SJSA1 (cell line): Measurements from ENCODE around the gene ESYT3. TPM values are rescaled to one million over a fixed set of nuclear protein-coding genes. Genes with fewer than 3 reads are reported as not detected.
"Not testable (repeated sequence)": the region's sequence is repeated elsewhere in the genome, so short reads cannot be mapped to it uniquely, and the experiment has no call there.

Experiments
- DNase-seq, 2 experiments: peaks; one replicate each; pipeline ENCODE4 v3.0.0-alpha.2; 2015 to 2020; ENCODE audit warnings: low spot score in 2 of 2, low read depth in 1 of 2
- H3K27ac ChIP-seq: fragments of 250-450 bp; sonication (Bioruptor Pico); 2 replicates; pipeline ENCODE4 v1.5.1; 2020; ENCODE audit warnings: mild to moderate bottlenecking, moderate library complexity
- H3K27me3 ChIP-seq: fragments of 250-450 bp; sonication (Bioruptor Pico); replicated peaks from 2 replicates; pipeline ENCODE4 v1.5.1; 2020; ENCODE audit warnings: mild to moderate bottlenecking, moderate library complexity
- H3K36me3 ChIP-seq: fragments of 250-450 bp; sonication (Bioruptor Pico); 2 replicates; pipeline ENCODE4 v1.5.1; 2020; ENCODE audit warnings: mild to moderate bottlenecking
- H3K4me1 ChIP-seq: fragments of 250-450 bp; sonication (Bioruptor Pico); replicated peaks from 2 replicates; pipeline ENCODE4 v1.6.1; 2021; ENCODE audit warnings: mild to moderate bottlenecking
- H3K4me3 ChIP-seq: fragments of 250-450 bp; sonication (Bioruptor Pico); 2 replicates; pipeline ENCODE4 v1.5.1; 2020; ENCODE audit warnings: mild to moderate bottlenecking
- H3K9me3 ChIP-seq: fragments of 250-450 bp; sonication (Bioruptor Pico); replicated peaks from 2 replicates; pipeline ENCODE4 v1.5.1; 2020; ENCODE audit warnings: mild to moderate bottlenecking
- total RNA-seq: library from RNA; depleted of rRNA; stranded (reverse); fragments of >200 nt; shearing (Covaris generic); gene quantifications from 2 replicates; pipeline ENCODE4 v1.2.3, GENCODE V29; 2014

ESYT3 gene
- total RNA-seq, 1 experiment from 2014 or later, result 0.76 TPM

- peak; percentile 64 to 77 for DNase-seq
- H3K9me3 ChIP-seq, result no peaks in the 10 kb centered on the region
- H3K4me3 ChIP-seq, result no peak overlapping the region
- H3K27ac ChIP-seq, result no peak overlapping the region
- H3K36me3 ChIP-seq, result no peaks in the 10 kb centered on the region
- H3K4me1 ChIP-seq, result peaks cover 47% of the 10 kb centered on the region
- H3K27me3 ChIP-seq, result no peaks in the 10 kb centered on the region
Observed at GRCh38 chr3:138442433-138442832, 8.0 kb downstream of the ESYT3 start.

- Histone ChIP-seq H3K36me3 (no peaks in the 10 kb centered on the region), H3K4me1 (peaks cover 47% of the 10 kb centered on the region), H3K4me3 (no peak overlapping the region), H3K27me3 (no peaks in the 10 kb centered on the region), H3K9me3 (no peaks in the 10 kb centered on the region), H3K27ac (no peak overlapping the region)
- no peak for DNase-seq
Observed at GRCh38 chr3:138443091-138443490, 8.7 kb downstream of the ESYT3 start.

GRCh38 chr3:138443521-138444503 is 9.4 kb downstream of the ESYT3 start:
- no peaks in the 10 kb centered on the region for H3K36me3 ChIP-seq

GRCh38 chr3:138445236-138445635 is 10.8 kb downstream of the ESYT3 start:
- Histone ChIP-seq H3K9me3 (no peaks in the 10 kb centered on the region), H3K4me3 (no peak overlapping the region), H3K27me3 (no peaks in the 10 kb centered on the region), H3K36me3 (no peaks in the 10 kb centered on the region), H3K27ac (no peak overlapping the region), H3K4me1 (peaks cover 26% of the 10 kb centered on the region)
- no peak for DNase-seq

More at GRCh38 chr3:138443521-138444503, 9.4 kb downstream of the ESYT3 start:
- Histone ChIP-seq H3K9me3 (no peaks in the 10 kb centered on the region), H3K4me1 (peaks cover 41% of the 10 kb centered on the region), H3K27me3 (no peaks in the 10 kb centered on the region), H3K4me3 (no peak overlapping the region), H3K27ac (no peak overlapping the region)
- DNase-seq, result no peak

GRCh38 chr3:138445654-138446053 is 11.2 kb downstream of the ESYT3 start:
- Histone ChIP-seq H3K27ac (no peak overlapping the region), H3K9me3 (no peaks in the 10 kb centered on the region), H3K36me3 (no peaks in the 10 kb centered on the region), H3K27me3 (no peaks in the 10 kb centered on the region), H3K4me1 (peaks cover 22% of the 10 kb centered on the region), H3K4me3 (no peak overlapping the region)
- DNase-seq, result no peak

- Histone ChIP-seq H3K9me3 (no peaks in the 10 kb centered on the region), H3K27ac (no peak overlapping the region), H3K4me3 (no peak overlapping the region), H3K27me3 (no peaks in the 10 kb centered on the region), H3K36me3 (no peaks in the 10 kb centered on the region), H3K4me1 (no peaks in the 10 kb centered on the region)
- no peak for DNase-seq
Observed at GRCh38 chr3:138448631-138449030, 14.2 kb downstream of the ESYT3 start.

GRCh38 chr3:138449490-138449889 is 15.1 kb downstream of the ESYT3 start:
- Histone ChIP-seq H3K27ac (no peak overlapping the region), H3K27me3 (no peaks in the 10 kb centered on the region), H3K9me3 (no peaks in the 10 kb centered on the region), H3K36me3 (no peaks in the 10 kb centered on the region), H3K4me3 (no peak overlapping the region), H3K4me1 (no peaks in the 10 kb centered on the region)
- DNase-seq, result no peak

- DNase-seq, result no peak
- no peak overlapping the region for H3K27ac ChIP-seq
- H3K4me3 ChIP-seq, result no peak overlapping the region
- no peaks in the 10 kb centered on the region for H3K4me1 ChIP-seq
- no peaks in the 10 kb centered on the region for H3K9me3 ChIP-seq
- H3K27me3 ChIP-seq, result no peaks in the 10 kb centered on the region
- H3K36me3 ChIP-seq, result no peaks in the 10 kb centered on the region
Observed at GRCh38 chr3:138450181-138450580, 15.8 kb downstream of the ESYT3 start.

GRCh38 chr3:138450704-138451424 is 16.4 kb downstream of the ESYT3 start:
- Histone ChIP-seq H3K4me3 (no peak overlapping the region), H3K36me3 (no peaks in the 10 kb centered on the region)
- DNase-seq, result no peak

GRCh38 chr3:138451595-138452162 is 17.3 kb downstream of the ESYT3 start:
- H3K4me3 ChIP-seq, result no peak overlapping the region
- H3K27me3 ChIP-seq, result no peaks in the 10 kb centered on the region
- no peak for DNase-seq
- H3K27ac ChIP-seq, result no peak overlapping the region
- no peaks in the 10 kb centered on the region for H3K9me3 ChIP-seq
- no peaks in the 10 kb centered on the region for H3K4me1 ChIP-seq
- no peaks in the 10 kb centered on the region for H3K36me3 ChIP-seq

More at GRCh38 chr3:138450704-138451424, 16.4 kb downstream of the ESYT3 start:
- Histone ChIP-seq H3K27me3 (no peaks in the 10 kb centered on the region), H3K9me3 (no peaks in the 10 kb centered on the region), H3K4me1 (no peaks in the 10 kb centered on the region), H3K27ac (no peak overlapping the region)

GRCh38 chr3:138452436-138452835 is 18.0 kb downstream of the ESYT3 start:
- no peak for DNase-seq
- no peaks in the 10 kb centered on the region for H3K36me3 ChIP-seq
- H3K4me3 ChIP-seq, result no peak overlapping the region
- no peaks in the 10 kb centered on the region for H3K4me1 ChIP-seq
- H3K27ac ChIP-seq, result no peak overlapping the region
- no peaks in the 10 kb centered on the region for H3K27me3 ChIP-seq
- H3K9me3 ChIP-seq, result no peaks in the 10 kb centered on the region

GRCh38 chr3:138453940-138454339 is 19.5 kb downstream of the ESYT3 start:
- not testable (repeated sequence) for DNase-seq, H3K4me3 ChIP-seq, H3K27ac ChIP-seq, H3K4me1 ChIP-seq, H3K27me3 ChIP-seq, H3K9me3 ChIP-seq, H3K36me3 ChIP-seq

- no peak for DNase-seq
Observed at GRCh38 chr3:138455801-138456716, 21.6 kb downstream of the ESYT3 start.

More at GRCh38 chr3:138455801-138456716, 21.6 kb downstream of the ESYT3 start:
- Histone ChIP-seq H3K27me3 (no peaks in the 10 kb centered on the region), H3K27ac (no peak overlapping the region), H3K4me1 (no peaks in the 10 kb centered on the region), H3K36me3 (no peaks in the 10 kb centered on the region), H3K4me3 (no peak overlapping the region), H3K9me3 (no peaks in the 10 kb centered on the region)
